SIG-M5 (cell line): Measurements from ENCODE around the gene ATXN1.
"Not testable (repeated sequence)": the region's sequence is repeated elsewhere in the genome, so short reads cannot be mapped to it uniquely, and the experiment has no call there.

Experiments used
- DNase-seq: peaks from one replicate; lab custom pipeline; 2025; lab: John Stamatoyannopoulos, UW

Gene ATXN1

DNA sequence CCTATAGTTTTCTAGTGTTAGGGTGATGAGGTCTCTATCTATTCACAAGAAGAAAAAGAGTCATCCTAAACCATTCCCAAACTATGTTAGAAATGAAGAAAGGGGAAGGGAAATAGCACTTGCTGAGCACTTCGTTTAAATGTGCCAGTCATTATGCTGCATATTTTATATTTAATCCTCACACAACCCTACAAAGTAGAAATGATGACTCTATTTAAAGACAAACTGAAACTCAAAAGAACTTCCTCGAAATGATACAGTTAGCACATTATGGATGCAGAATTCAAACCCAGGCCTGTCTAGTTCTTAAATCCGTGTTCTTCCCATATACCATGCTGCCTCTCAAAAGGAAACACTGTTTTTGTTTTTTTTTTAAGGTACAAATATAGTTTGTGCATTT lies 348.3 kb downstream of the ATXN1 start:
- no peak for DNase-seq

DNA sequence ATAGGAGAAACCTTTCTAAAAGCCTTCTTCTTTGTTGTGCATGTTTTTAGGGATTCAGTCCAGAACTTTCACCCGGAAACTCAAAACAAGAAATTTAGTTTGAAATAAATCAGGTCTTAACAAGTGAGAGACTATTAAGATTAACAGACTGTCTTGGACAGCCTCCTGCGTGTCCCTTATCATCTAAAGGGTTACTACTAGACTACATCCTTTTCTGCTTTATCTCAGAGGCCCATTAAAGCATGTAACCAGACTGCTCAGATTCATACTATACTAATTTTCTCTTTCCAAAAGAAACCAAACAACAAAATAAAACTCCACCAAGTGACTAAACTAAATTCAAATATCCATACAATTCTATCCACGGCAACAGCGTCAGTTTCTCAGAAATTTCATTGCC lies 349.1 kb downstream of the ATXN1 start:
- no peak for DNase-seq

DNA sequence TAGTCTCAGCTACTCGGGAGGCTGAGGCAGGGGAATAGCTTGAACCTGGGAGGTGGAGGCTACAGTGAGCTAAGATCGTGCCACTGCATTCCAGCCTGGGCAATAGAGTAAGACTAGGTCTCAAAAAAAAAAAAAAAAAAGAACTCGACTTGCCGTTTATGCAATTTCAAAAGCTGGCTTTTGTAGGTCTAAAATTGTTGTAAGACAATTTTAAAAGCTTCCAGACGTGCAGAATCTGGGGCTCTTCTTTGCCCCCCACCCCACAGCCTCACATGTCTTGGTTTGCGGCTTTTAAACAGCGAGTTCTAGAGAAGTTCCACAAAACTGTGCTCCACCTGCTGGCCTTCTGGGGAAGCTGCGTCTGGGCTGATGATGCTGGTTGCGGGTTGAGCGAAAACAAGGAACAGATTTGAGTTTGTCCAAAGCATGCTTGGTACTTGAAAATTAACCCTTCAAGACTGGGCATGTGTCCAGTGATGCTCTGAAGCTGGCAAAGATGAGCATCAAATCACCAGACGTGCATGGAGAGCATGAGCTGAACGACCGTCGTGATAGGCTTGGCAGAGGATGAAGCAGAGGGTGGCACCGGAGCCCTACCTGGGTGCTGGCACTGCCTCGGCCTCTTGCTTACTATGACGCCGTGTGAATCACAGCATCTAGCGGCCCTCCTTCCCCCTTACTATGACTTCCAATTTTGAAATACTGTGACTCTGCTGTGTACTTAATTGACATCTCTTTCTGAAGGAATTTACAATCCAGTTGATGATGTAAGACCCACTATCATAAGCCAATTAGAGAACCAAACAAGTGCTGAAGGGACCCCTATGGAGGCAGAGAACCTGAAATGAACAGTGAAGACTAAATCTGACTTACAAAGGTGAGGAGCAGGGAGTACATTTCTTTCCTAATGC lies 351.5 kb downstream of the ATXN1 start:
- DNase-seq, result no peak

GRCh38 chr6:16408766-16409165 lies 352.5 kb downstream of the ATXN1 start:
- no peak for DNase-seq

DNA sequence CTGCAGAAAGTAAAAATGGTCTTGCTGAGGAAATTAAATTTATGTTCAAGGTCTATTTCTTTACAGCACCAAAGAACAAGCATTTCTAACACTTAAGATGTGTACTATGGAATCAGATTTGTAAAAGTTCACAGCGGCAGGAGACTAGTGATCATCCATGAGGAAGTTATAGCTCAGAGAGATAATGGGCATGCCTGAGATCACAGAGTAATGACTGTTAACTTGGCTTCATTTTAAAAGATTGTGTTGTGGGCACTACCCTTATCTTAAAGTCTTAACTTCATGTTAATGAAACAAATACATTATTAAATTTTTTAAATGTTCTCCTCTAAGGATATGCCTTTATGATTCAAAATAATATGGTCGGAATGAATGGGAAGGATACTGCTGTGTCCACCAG lies 354.3 kb downstream of the ATXN1 start:
- DNase-seq, result no peak

- peak; percentile 45 for DNase-seq
Observed at GRCh38 chr6:16406538-16406937, 354.7 kb downstream of the ATXN1 start.

DNA sequence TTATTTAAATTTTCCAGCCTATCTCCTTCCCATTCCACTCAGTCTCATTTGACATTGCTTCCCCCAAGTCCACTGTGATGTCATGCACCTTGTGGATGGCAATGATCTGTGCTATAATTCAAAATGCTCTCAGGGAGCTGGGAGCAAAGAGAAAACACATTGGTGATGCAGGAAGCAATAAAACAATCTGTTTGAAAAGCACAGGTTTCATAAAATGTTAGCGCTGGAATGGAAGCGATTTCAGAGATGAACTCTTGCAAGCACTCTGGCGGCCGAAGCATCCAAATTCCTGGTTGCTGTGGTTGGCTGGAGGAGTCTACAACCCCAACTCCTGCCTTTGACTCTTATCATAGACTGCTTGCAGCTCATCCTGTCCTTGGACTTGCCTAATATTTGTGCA lies 355.9 kb downstream of the ATXN1 start:
- no peak for DNase-seq

DNA sequence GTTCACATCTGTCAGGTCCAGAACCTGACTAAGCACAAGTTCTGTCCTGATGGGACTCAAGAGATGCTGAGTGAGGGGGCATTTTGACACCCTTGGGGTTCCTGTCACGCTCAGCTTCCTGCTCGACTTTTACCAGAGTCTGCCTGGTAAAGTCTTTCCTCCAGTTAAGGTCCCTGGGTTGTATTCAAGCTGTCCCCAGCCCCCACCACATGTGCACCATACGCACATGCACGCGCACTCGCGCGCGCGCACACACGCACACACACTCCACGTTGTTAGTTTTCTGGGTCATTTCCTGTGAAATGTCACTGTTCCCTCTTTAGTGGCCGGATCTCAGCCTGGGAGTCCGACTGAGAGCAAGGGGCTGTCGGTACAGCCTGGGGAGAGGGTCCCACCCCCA lies 356.8 kb downstream of the ATXN1 start:
- DNase-seq, result no peak

- no peak for DNase-seq
Observed at GRCh38 chr6:16403831-16404230, 357.4 kb downstream of the ATXN1 start.

- DNase-seq, result no peak
Observed at GRCh38 chr6:16402581-16402900, 358.7 kb downstream of the ATXN1 start.

DNA sequence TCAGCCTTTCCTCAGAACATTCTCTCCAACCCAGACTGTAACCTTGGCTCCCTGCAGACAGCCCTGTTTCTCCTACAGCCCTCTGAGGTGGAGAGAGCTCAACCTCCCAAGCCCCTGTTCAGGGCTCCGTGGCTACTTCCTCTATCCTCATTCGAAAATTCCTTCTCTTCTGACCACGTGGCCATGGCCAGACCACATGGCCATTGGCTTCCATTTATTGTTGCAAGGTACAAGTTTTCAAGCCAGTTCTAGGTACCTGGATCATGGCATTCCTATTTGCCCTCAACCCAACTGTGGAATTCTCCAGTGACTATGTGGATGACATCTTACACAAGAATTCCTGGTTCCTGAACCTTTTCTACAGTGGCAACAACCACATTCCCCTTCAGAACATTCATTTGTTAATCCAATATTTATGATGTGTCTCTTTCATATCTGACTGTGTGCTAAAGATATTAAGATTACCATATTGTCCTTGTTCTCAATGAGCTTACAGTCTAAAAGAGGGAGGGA lies 361.0 kb downstream of the ATXN1 start:
- no peak for DNase-seq

GRCh38 chr6:16399695-16400094 lies 361.6 kb downstream of the ATXN1 start:
- DNase-seq, result no peak

- no peak for DNase-seq
Observed at GRCh38 chr6:16399158-16399557, 362.1 kb downstream of the ATXN1 start.

DNA sequence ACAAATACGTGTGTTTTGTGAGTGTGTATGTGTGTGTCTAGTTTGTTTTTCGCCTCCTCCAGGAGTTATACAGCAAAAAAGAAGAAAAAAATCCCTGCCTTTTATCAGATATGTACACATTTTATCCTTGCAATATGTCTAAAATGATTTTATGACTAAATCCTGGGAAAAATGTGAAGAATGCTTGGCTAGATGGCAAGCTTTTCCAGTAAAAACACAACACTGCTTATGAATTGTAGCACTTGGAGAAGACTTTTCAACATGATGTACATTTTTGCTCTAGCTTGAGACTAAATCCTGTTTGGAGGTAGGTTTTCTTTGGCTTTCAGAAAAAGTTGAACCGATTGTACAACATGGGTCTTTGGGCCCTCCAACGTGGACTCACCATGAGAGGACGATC lies 362.7 kb downstream of the ATXN1 start:
- DNase-seq, result no peak

DNA sequence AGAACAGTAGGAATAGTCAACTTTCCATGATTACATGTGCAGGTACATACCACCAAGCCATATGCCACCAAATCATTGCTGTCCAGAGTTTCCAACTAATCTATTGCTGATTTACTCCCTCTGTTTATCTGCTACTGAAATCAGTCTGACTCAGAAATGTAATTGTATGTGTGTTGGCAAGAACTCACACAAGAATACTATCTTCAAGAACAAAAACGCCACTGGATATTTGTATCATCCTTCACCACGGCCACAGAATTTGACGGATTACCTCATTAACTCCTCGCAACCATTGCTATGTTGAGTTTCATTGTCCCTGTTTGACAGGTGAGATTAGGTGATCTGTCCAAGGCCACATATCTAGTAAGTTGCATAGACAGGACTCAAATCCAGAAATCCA lies 363.6 kb downstream of the ATXN1 start:
- no peak for DNase-seq

GRCh38 chr6:16396497-16397319 lies 364.6 kb downstream of the ATXN1 start:
- DNase-seq, result no peak

DNA sequence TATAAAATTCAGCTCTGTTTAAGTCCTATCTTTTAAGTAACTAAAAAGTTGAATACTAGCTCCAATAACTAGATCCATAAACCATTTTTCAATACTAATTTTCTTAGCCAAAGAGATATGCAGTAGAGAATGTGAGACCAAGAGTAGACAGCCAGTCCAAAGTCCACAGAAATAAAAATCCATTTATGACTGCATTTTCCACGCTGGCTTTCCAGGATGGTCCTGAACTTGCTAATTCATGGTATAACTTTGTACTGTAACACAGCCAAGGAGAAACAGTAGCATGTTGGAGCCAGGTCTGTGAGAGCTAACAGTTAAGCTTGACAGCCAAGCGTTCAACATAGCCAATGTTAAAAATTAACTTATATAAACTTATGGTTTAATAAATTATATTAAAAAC lies 366.6 kb downstream of the ATXN1 start:
- DNase-seq, result no peak

DNA sequence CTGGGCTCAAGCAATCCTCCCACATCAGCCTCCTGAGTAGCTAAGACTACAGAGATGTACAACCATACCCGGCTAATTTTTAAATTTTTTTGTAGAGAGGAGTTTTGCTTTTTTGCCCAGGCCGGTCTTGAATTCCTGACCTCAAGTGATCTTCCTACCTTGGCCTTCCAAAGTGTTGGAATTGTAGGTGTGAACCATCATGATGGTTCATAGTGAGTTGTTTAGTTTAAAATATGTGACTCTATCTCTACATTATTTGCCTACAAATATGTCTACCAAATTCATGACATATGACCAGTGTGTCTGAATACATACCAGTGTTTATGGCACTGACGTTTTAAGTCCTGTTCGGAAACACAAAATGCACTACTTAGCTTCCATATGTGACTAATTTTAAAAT lies 367.9 kb downstream of the ATXN1 start:
- DNase-seq, result no peak

GRCh38 chr6:16392010-16392409 lies 369.2 kb downstream of the ATXN1 start:
- no peak for DNase-seq

DNA sequence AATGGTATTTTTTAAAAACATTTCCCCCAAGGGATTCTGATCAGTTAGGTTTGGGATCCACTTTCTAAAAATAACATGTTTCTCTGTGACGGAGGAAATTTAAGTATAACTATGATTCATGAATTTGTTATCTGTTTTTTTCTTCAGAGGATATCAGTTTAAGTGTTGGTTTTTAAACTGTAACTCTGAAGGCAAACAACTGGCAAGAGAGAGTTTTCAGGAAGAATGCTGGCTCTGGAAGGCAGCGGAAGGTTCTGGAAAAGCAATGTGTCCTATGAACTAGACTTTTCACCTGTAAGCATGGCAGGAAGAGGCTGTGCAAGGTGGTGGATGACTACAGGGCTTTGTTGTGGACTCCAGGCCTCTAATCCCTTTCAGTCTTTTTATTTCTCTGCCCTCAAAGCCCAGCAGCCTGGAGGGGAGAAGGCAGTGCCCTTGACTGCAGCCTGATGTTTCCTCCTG lies 369.8 kb downstream of the ATXN1 start:
- no peak for DNase-seq

- not testable (repeated sequence) for DNase-seq
Observed at GRCh38 chr6:16390909-16391450, 370.3 kb downstream of the ATXN1 start.

DNA sequence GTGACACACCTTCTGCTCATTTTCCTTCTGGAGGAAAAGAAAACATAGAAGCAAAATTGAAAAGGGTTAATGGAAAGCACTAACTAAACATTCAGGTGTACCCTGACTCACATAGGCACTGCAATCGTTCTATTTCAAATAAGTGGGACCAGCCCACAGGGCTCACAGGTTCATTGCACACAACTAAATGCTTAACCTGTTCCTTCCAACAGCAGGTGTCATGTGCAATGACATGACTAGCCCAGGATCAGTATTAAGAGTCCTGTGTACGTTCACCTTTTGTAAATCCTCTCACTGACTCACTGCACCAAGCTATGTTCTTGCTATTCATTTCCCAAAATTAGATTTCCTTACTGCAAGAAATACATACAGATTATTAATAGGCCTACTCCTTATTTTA lies 371.6 kb downstream of the ATXN1 start:
- DNase-seq, result no peak

DNA sequence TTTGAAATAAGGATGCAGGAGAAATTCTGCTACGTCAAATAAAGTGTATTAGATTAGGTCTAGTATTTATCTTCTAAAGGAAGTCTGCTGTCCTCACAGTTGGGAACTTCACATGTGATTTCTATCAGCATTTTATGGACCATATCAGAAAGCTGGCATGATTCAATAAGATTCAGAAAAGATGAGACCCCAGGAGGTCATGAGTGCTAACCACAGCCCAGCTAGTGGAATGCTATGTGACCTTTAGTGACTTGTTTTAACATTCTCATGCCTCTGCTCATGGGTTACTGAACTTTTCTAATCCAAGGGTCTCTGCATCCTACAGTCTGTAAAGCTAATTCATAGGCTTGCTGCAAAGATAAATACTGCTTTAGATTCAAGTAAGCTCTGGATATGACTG lies 372.8 kb downstream of the ATXN1 start:
- no peak for DNase-seq
